Kidney (tissue), 14 donors: Measurements from ENCODE around the gene CDK14. TPM values are rescaled to one million over a fixed set of nuclear protein-coding genes. Genes with fewer than 3 reads are reported as not detected.
"Not testable (repeated sequence)": the region's sequence is repeated elsewhere in the genome, so short reads cannot be mapped to it uniquely, and the experiment has no call there.

Source experiments
- DNase-seq, 5 donors: peaks; one replicate each; pipeline ENCODE4 v3.0.0-alpha.2; 2013 to 2020
- FAIRE-seq: peaks from 2 replicates; lab custom pipeline; 2012; peaks lifted over from hg19 to GRCh38; lab: Jason Lieb, UNC
- H3K27ac ChIP-seq, 2 donors: one replicate each; pipeline ENCODE4 v1.7.0; 2013; ENCODE audit warnings: low read depth in 2 of 2, low read length in 2 of 2, inconsistent platforms in 1 of 2
- H3K27me3 ChIP-seq: one replicate; pipeline ENCODE4 v1.7.1; 2013; ENCODE audit warnings: low read length, inconsistent platforms; ENCODE audit not compliant: control insufficient read depth, insufficient read depth
- H3K36me3 ChIP-seq, 3 donors: one replicate each; pipeline versions ENCODE4 v1.7.0 to v1.7.1; 2013; ENCODE audit warnings: low read length in 3 of 3, control low read depth in 1 of 3, inconsistent platforms in 1 of 3; ENCODE audit not compliant: insufficient read depth in 3 of 3, control insufficient read depth in 2 of 3
- H3K4me1 ChIP-seq, 3 donors: one replicate each; pipeline versions ENCODE4 v1.7.0 to v1.7.1; 2013; ENCODE audit warnings: low read length in 3 of 3, inconsistent platforms in 1 of 3, low read depth in 1 of 3; ENCODE audit not compliant: control insufficient read depth in 2 of 3, insufficient read depth in 2 of 3
- H3K4me3 ChIP-seq, 3 donors: one replicate each; pipeline versions ENCODE4 v1.7.0 to v1.8.1; 2013; ENCODE audit warnings: low read length in 3 of 3, control low read depth in 1 of 3, inconsistent platforms in 1 of 3
- H3K9ac ChIP-seq, 3 donors: one replicate each; pipeline versions ENCODE4 v1.7.0 to v1.7.1; 2013; ENCODE audit warnings: low read length in 3 of 3, control low read depth in 1 of 3, inconsistent platforms in 1 of 3
- H3K9me3 ChIP-seq, 3 donors: one replicate each; pipeline versions ENCODE4 v1.7.0 to v1.7.1; 2013; ENCODE audit warnings: low read length in 3 of 3, control low read depth in 1 of 3, inconsistent platforms in 1 of 3; ENCODE audit not compliant: control insufficient read depth in 2 of 3, insufficient read depth in 1 of 3
- intact Hi-C: fragments of 100-400 bp; cut with DNase I; formaldehyde crosslinking; loops from one replicate; pipeline ENCODE4 v1.11.1; 2022
- polyA plus RNA-seq: library from polyadenylated mRNA; stranded (reverse); fragments of 350-450 nt; fragmentation: Illumina TruSeq; extraction: RNeasy Lipid Tissue Mini Kit (QIAGEN cat#74804); gene quantifications from one replicate; pipeline ENCODE4 v1.2.3, GENCODE V29; 2014; ENCODE audit warnings: low read depth, low replicate concordance; ENCODE audit not compliant: insufficient read depth
- total RNA-seq: library from RNA; stranded (reverse); fragmentation: NEBNext Ultra II Directional; extraction: Animal tissue kit (Norgen Biotek cat#: 25700); gene quantifications from one replicate; pipeline ENCODE4 v1.2.1, GENCODE V29; 2021
- TF ChIP-seq, protein P1 (sequence below): IDR thresholded peaks from 3 replicates; pipeline ENCODE4 v1.5.1; 2012; ENCODE audit warnings: mild to moderate bottlenecking, moderate library complexity, borderline replicate concordance; ENCODE audit not compliant: insufficient read depth; ENCODE audit errors: extremely low read depth
- donor health status: control.
- donor health status: control.
- donor health status: control.
- donor health status: control.
- donor health status: control.
- donor health status: DM: yes; HTN: yes; CAD: no.
- donor health status: Normal renal cell carcinoma (clear cell type).

The CDK14 gene
- total and polyA plus RNA-seq, 2 donors from 2014 or later = 11.9 to 33.9 TPM

GRCh38 chr7:90791596-90791995 lies 195.5 kb downstream of the CDK14 start:
- Histone ChIP-seq H3K4me1 (no peaks in the 10 kb centered on the region), H3K27me3 (no peaks in the 10 kb centered on the region), H3K9ac (no peak overlapping the region), H3K36me3 (peaks cover 0 to 5% (median 0%) of the 10 kb centered on the region in 3 donors), H3K27ac (no peak overlapping the region), H3K9me3 (peaks cover 0 to 6% (median 0%) of the 10 kb centered on the region in 3 donors), H3K4me3 (no peak overlapping the region)
- intact Hi-C loops = no loop called here
- no peak for FAIRE-seq
- no peak for DNase-seq
- TF ChIP-seq, protein P1, sequence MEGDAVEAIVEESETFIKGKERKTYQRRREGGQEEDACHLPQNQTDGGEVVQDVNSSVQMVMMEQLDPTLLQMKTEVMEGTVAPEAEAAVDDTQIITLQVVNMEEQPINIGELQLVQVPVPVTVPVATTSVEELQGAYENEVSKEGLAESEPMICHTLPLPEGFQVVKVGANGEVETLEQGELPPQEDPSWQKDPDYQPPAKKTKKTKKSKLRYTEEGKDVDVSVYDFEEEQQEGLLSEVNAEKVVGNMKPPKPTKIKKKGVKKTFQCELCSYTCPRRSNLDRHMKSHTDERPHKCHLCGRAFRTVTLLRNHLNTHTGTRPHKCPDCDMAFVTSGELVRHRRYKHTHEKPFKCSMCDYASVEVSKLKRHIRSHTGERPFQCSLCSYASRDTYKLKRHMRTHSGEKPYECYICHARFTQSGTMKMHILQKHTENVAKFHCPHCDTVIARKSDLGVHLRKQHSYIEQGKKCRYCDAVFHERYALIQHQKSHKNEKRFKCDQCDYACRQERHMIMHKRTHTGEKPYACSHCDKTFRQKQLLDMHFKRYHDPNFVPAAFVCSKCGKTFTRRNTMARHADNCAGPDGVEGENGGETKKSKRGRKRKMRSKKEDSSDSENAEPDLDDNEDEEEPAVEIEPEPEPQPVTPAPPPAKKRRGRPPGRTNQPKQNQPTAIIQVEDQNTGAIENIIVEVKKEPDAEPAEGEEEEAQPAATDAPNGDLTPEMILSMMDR = no peak

DNA sequence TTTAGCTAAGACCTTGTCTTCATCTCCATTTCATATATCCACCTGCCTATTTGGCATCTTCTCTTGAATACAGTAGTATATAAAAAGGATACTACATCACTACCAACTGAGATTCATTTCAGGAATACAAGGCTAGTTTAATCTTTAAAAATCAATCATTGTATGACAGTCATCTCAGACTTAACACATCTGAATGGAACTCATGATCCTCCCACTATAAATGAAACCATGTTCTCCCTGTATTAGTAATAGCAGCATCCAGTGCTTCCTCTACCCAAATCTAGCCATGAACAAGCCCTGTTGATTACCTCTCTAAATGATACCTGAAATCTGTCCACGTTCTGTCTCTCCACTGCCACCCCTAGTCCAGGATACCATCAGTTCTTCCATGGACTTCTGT lies 196.2 kb downstream of the CDK14 start:
- peaks cover 0 to 5% (median 0%) of the 10 kb centered on the region in 3 donors for H3K36me3 ChIP-seq
- no peak for FAIRE-seq
- H3K9me3 ChIP-seq = peaks cover 0 to 6% (median 0%) of the 10 kb centered on the region in 3 donors
- intact Hi-C loops = no loop called here
- H3K9ac ChIP-seq = no peak overlapping the region
- no peak for DNase-seq
- H3K4me1 ChIP-seq = no peaks in the 10 kb centered on the region
- no peak overlapping the region for H3K4me3 ChIP-seq
- H3K27ac ChIP-seq = no peak overlapping the region
- TF ChIP-seq, protein P1 = no peak
- H3K27me3 ChIP-seq = no peaks in the 10 kb centered on the region

DNA sequence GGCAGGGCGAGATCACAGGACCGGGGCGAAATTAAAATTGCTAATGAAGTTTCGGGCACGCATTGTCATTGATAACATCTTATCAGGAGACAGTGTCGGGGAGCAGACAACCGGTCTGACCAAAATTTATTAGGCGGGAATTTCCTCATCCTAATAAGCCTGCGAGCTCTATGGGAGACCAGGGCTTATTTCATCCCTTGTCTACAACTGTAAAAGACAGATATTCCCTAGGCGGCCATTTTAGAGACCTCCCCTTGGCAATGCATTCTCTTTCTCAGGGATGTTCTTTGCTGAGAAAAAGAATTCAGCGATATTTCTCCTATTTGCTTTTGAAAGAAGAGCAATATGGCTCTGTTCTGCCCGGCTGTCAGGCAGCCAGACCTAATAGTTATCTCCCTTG lies 198.1 kb downstream of the CDK14 start:
- H3K4me1 ChIP-seq, H3K36me3 ChIP-seq, intact Hi-C loops, H3K27ac ChIP-seq, H3K27me3 ChIP-seq, DNase-seq, H3K9ac ChIP-seq, FAIRE-seq, H3K9me3 ChIP-seq, H3K4me3 ChIP-seq: not testable (repeated sequence)

- no peaks in the 10 kb centered on the region for H3K36me3 ChIP-seq
- TF ChIP-seq, protein P1 = no peak
- H3K27ac ChIP-seq = no peak overlapping the region
- intact Hi-C loops = no loop called here
- no peaks in the 10 kb centered on the region for H3K4me1 ChIP-seq
- H3K9me3 ChIP-seq = peaks cover 0 to 6% (median 0%) of the 10 kb centered on the region in 3 donors
- no peak for FAIRE-seq
- no peak for DNase-seq
- no peak overlapping the region for H3K9ac ChIP-seq
- H3K4me3 ChIP-seq = no peak overlapping the region
- no peaks in the 10 kb centered on the region for H3K27me3 ChIP-seq
These were observed 201.5 kb downstream of the CDK14 start for GRCh38 chr7:90797596-90797995.
